Kidney epithelial cell (primary cell): ENCODE data around the gene COX17. TPM values are rescaled to one million over a fixed set of nuclear protein-coding genes. Genes with fewer than 3 reads are reported as not detected.

ENCODE experiments used
- DNase-seq: peaks from one replicate; pipeline ENCODE4 v3.0.0-alpha.2; 2010; ENCODE audit warnings: low read depth
- H3K27me3 ChIP-seq: 2 replicates; pipeline ENCODE4 v1.6.0; 2011; ENCODE audit warnings: low read length; ENCODE audit not compliant: control insufficient read depth, insufficient read depth
- H3K36me3 ChIP-seq: 2 replicates; pipeline ENCODE4 v1.5.1; 2011; ENCODE audit warnings: low read length; ENCODE audit not compliant: control insufficient read depth, insufficient read depth
- H3K4me3 ChIP-seq: 2 replicates; pipeline ENCODE4 v1.5.1; 2011; ENCODE audit warnings: low read depth, mild to moderate bottlenecking, control low read depth, low read length
- CTCF ChIP-seq: IDR thresholded peaks from 2 replicates; pipeline ENCODE4 v1.5.1; 2011; ENCODE audit warnings: mild to moderate bottlenecking, moderate library complexity, low read length, control low read depth, inconsistent platforms; ENCODE audit not compliant: insufficient read depth, poor library complexity, severe bottlenecking
- total RNA-seq: library from RNA; depleted of rRNA; stranded (reverse); fragments of >200 nt; gene quantifications from 2 replicates; pipeline ENCODE4 v1.2.3, GENCODE V29; 2015

Gene COX17
- total RNA-seq, 1 donor from 2014 or later, result 27.4 TPM

GRCh38 chr3:119662604-119663373, 14.4 kb downstream of the COX17 start:
- TF ChIP-seq CTCF, result no peak
- Histone ChIP-seq H3K36me3 (no peaks in the 10 kb centered on the region), H3K27me3 (no peaks in the 10 kb centered on the region), H3K4me3 (no peak overlapping the region)
- no peak for DNase-seq

GRCh38 chr3:119660474-119661440, 16.4 kb downstream of the COX17 start, which contains the start of gene POPDC2:
TSS of gene POPDC2 (minus strand) at chr3:119660589. CDS start at chr3:119660423, 166 bp downstream.
- no peak for DNase-seq
- Histone ChIP-seq H3K4me3 (no peak within 1 kb of the TSS), H3K36me3 (no peaks in the 10 kb centered on the region), H3K27me3 (no peaks in the 10 kb centered on the region)
- no peak for TF ChIP-seq CTCF

- no peaks in the 10 kb centered on the region for H3K36me3 ChIP-seq
- H3K4me3 ChIP-seq, result no peak overlapping the region
- DNase-seq, result no peak
- TF ChIP-seq CTCF, result no peak
- no peaks in the 10 kb centered on the region for H3K27me3 ChIP-seq
These were observed 17.5 kb downstream of the COX17 start for GRCh38 chr3:119659606-119660291.

GRCh38 chr3:119658994-119659393, 18.2 kb downstream of the COX17 start:
- TF ChIP-seq CTCF, result no peak
- no peak for DNase-seq
- H3K4me3 ChIP-seq, result no peak overlapping the region
- H3K27me3 ChIP-seq, result no peaks in the 10 kb centered on the region
- no peaks in the 10 kb centered on the region for H3K36me3 ChIP-seq

GRCh38 chr3:119657887-119658702, 19.1 kb downstream of the COX17 start:
- no peak for DNase-seq
- H3K36me3 ChIP-seq, result no peaks in the 10 kb centered on the region
- H3K4me3 ChIP-seq, result no peak overlapping the region
- no peaks in the 10 kb centered on the region for H3K27me3 ChIP-seq
- TF ChIP-seq CTCF, result no peak
